HG02642 (cell line): ENCODE measurements around the gene PRX.
"Not testable (repeated sequence)": the region's sequence is repeated elsewhere in the genome, so short reads cannot be mapped to it uniquely, and the experiment has no call there.

ENCODE experiments used
- ATAC-seq: cut with Tn5 transposase; IDR thresholded peaks from one replicate; pipeline ENCODE4 v1.9.1; 2021; ENCODE audit warnings: mild to moderate bottlenecking; ENCODE audit not compliant: unreplicated experiment, poor library complexity

The PRX gene

DNA sequence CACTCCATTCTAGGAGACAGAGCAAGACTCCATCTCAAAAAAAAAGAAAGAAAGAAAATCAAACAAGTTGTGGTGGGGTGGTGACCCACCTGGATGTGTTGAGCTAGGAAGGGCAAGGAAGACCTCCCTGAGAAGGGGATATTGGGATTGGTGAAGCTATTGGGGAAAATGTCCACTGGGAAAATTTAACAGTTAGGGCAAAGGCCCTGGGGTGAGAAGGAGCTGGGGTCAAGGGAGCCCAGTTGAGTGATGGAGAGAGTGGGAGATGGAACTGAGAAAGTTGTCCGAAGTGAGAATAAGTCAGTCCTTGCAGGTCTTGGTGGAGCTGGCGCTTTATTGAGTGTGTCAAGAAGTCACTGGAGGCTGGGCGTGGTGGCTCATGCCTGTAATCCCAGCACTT is 25.1 kb upstream of the PRX start:
- no peak for ATAC-seq

DNA sequence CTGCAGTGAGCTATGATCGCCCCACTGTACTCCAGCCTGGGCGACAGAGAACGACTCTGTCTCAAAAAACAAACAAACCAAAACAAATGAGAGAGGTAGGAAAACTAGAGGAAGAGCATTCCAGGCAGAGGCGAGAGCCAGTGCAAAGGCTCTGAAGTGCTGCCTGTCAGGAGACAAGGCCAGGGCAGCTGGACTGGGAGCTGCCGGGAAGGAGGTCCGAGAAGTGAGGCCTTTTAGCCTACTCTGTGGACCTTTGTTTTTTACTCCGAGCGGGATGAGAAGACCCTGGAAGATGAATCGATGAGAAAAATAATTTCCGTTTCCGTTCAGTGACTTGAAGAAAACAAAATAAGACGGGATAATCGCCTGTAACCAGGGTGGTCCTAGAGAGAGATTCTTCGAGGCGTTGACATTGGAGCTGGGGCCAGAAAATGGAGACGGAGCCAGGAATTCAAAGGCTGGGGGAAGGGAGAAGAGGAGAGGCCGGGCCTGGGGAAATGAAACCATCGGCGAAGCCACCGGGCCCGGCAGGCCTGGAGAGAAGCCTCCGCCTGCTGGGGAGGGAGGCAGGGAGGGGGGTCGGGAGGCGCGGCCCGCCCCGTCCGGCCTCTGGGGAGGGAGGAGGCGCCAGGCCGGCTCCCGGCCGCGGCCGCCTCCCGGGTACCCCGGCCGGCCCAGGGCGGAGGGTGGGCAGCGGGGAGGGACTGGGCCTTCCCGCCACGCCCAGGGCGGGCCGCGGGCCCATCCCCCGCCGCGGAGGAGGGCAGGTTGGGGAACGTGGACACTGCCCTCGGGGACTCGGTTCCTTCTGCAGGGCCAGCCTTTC is 20.4 kb upstream of the PRX start:
- ATAC-seq: peak; percentile 62

DNA sequence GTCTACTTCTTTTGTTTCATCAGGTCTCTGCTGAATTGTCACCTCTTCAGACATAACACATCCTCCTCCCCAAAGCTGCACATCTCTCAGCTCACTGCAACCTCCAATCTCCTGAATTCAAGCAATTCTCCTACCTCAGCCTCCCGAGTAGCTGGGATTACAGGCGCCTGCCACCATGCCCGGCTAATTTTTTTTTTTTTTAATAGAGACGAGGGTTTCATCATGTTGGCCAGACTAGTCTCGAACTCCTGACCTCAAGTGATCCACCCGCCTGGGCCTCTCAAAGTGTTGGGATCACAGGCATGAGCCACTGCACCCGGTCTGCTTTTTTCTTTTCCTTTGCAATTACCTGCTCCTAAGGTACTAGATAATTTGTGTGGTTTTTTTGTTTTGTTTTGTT is 19.6 kb upstream of the PRX start:
- not testable (repeated sequence) for ATAC-seq

DNA sequence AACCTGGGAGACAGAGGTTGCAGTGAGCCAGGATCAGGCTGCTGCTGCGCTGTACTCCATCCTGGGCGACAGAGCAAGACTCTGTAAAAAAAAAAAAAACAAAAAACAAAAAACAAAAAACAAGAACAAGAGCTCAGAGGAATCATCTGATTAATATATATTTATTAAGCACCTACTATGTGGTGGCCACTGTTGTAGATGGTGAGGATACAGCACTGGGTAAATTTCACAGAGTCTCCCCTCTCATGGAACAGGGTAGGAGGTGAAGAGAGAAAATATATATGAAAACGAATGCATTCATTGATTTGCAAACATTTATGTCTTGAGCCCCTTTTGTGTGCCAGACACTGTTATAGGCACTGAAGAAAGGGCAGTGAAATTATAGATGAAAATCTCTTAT is 18.5 kb upstream of the PRX start:
- ATAC-seq: no peak

DNA sequence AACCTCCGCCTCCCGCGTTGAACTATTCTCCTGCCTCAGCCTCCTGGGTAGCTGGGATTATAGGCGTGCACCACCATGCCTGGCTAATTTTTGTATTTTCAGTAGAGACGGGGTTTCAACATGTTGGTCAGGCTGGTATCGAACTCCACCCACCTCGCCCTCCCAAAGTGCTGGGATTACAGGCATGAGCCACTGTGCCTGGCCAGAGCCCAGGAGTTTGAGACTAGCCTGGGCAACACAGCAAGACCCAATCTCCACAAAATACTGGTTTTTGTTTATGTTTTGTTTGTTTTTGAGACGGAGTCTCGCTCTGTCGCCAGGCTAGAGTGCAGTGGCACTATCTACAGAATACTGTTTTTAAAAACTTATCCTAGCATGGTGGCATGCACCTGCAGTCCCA is 17.1 kb upstream of the PRX start:
- not testable (repeated sequence) for ATAC-seq

DNA sequence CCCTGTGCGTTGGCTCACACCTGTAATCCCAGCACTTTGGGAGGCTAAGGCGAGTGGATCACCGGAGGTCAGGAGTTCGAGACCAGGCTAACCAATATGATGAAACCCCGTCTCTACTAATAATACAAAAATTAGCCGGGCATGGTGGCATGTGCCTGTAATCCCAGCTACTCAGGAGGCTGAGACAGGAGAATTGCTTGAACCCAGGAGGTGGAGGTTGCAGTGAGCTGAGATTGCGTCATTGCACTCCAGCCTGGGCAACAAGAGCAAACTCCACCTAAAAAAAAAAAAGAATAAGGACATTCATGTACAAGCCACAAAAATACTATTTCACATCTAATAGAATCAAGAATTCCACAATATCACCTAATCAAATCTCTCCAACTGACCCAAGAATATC is 15.0 kb upstream of the PRX start:
- ATAC-seq: not testable (repeated sequence)

DNA sequence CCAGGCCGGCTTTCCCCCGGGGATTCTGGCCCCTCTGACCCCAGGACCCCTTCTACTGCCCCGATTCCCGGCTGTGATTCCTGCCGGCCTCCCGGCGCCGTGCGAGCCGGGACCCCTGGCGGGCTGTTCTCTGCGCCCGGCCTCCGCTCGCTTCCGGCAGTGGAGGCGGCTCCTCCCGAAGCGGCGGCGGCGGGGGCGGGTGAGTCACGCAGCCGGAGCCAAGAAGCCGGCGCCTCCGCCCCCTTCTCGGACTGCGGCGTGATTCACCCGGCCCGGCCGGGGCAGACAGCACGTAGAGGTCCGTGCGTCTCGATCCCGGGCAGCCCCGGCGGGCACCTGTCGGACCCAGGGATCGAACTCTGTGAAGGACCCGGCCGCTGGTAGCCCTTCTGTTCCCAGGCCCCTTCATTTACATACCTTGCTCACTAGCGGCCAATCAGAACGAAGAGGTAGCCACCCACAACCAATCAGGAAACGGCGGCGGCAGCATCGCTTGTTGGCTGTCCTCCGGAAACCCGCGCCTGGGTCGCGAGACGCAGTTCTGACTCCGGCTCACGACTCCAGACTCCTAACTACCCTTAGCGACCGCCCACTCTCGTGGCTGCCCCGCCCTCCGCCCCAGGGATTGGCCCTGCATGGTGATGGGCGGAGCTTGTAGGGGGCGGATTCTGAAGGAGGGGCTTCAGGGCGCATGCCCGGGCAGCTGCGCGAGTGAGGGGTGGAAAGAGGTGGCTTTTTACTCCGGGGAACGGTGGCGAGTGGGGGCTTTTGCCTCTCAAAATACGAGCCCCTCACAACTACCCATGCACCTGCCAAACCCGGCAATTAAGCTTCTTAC is 12.5 kb upstream of the PRX start, which contains the start of gene SERTAD1:
SERTAD1 (minus strand) TSS at position 543 of the 838 bp plus-strand sequence. CDS start 2,446 bp downstream, outside the sequence.
- ATAC-seq: peak; percentile 90

DNA sequence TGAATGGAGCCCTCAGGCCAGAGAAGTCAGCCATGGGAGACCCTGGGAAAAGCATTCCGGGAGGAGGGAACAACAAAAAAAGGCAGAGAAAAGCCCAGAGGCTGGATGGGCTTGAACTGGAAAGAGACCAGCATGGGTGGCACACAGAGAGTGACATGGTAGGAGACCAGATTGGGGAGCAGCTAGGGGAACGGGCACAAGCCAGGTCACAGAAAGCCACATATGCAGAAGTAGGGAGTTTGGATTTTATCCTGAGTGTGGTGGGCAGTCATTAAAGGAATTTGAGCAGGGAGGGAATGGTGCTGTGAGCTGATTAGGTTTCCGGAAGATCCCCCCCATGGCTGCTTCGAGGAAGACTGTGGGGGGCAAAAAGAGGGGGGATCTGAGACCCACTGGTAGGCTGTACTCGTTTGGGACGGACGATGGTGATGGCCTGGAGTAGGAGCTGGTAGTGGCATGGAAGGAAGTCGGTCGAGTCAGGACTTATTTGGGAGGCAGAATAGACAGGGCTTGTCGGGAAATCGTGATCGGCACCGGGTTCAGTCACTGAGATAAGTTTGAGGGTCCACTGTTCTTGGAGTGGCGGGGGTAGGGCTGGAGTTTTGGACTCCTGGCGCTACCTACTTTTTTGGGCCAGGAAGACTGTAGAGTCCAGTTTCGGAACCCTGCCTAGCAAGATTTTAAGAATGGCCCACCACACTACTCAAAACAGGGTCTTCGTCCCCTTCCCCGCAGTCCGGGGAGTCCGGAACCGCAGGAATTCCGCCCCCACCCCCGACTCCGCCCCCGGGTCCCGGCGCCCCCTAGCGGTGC is 11.7 kb upstream of the PRX start:
- no peak for ATAC-seq

DNA sequence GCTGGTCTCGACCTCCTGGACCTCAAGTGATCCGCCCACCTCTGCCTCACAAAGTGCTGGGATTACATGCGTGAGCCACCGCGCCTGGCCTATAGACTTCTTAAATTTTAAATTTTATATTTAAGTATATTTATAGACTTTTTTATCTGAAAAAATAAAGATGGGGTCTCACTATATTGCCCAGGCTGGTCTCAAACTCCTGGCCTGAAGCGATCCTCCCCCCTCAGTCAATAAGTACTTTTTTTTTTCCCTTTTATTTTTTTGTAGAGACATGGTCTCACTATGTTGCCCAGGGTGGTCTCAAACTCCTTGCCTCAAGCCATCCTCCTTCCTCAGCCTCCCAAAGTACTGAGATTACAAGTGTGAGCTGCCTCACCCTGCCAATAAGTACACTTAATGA is 10.8 kb upstream of the PRX start:
- ATAC-seq: no peak

DNA sequence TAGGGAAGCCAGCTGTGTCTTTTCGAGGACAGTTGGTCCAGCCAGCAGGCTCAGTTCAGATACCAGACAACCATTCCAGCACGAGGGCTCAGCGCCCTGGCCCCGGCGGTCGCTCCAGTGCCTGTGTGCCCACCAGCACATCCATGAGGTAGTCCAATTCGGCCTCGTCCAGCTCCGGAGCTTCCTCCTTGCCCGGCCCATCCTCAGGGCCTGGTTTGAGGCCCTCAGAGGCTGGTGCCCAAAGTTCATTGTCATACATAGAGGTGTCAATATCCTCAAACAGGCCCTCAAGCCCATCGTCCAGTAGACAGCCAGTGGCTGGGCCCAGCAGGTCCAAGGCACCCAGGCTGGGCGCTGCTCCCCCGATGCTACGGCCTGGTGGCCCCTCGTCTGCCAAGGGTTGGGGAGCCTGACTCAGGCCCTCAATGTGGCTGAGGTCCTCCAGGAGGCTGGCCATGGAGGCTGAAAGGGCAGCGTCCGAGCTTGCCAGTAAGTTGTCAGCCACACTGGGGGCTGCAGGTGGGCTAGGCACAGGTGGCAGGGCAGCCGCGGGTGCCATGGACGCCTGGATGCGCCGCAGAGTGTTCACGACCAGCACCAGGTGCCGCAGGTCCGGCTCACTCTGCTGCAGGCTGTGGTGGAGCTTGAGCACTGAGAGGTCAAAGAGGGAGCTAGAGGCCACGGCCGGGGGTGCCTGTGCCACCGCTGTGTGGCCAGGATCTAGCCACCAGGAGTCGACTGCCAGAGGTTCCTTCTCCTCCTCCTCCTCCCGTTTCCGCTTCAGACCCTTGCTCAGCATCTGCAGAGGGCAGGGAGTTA is 9.8 kb upstream of the PRX start:
- no peak for ATAC-seq

DNA sequence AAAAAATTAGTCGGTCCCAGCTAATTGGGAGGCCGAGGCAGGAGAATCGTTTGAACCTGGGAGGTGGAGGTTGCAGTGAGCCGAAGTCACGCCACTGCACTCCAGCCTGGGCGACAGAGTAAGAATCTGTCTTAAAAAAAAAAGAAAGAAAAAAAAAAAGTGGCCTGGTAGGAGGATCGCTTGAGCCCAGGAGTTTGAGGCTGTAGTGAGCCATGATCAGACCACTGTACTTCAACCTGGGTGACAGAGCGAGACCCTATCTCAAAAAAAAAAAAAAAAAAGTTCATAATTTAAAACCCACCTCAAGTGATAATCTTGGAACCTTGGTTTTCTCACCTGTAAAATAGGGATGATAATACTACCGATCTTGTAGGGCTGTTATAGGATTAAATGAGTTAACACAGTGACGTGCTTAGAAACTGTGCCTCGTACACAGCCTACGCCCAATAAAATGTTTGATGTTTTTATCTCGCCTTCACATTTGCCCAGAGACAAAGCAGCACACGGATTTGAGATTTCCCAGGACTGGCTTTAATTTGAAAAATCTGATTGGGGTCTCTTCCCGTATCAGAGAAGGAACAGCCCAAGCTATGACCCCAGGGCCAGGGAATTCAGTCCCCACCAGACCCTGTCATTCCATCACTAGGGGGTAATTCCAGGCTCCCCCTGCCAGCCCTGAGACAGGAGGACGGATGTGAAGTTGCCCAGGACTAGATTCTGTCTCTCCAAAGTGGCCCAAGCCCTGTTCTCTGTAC is 9.0 kb upstream of the PRX start:
- ATAC-seq: no peak

DNA sequence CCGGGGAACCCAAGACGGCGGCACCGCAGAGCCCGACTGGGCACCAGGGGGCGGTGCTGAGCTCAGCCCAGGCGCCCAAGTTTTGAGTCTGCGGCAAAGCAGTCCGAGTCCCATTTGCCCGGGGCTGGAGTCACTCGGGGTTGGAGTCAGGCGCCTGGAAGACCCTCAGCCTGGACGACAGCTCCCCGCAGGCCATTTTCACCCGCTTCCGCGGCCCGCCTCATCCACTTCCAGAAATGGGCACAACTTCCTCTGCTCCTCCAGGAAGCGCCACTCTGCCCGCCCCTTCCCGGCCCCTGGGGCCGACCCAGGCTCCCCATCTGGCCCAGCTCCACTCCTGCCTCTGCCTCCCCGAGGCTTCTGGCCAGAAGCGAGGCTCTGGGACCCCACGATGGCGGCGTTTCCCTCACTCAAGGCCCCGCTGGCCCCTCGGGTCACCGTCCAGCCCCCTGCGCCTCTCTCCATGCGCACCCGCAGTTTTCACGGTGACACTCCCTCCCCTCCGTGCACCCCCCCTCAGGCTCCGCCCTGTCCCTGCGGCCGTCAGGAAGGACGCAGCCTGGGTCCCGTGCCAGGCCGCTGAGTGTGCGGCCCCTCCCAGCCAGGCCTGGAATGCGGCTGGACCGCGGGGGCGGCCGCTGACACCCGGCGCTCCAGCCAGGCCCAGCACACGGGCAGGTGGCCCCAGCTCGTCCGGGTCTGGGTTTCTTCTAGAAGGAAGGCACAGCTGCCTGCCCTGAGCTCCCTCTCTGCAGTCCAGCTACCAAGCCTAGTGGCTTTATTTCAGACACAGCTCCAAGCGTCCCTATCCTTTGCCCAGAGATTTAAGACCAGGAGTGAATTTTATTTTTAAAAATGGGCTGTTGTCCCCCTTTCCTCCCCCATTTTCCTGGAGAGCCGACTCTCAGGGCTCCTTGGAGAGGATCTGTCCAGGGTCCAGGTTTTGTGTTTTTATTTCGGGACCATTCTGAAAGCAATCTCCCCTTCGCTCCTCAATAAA is 7.9 kb upstream of the PRX start:
- ATAC-seq: peak; percentile 43

DNA sequence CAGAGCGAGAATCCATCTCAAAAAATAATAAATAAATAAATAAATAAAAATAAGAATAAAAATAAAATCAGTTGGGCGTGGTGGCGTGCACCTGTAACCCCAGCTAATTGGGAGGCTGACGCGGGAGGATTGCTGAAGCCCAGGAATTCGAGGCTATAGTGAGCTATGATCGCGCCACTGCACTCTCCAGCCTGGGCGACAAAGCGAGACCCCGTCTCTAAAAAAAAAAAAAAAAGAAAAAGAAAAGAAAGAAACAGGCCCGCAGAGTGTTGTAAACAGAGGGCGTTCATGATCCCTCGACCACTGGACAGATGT is 7.2 kb upstream of the PRX start:
- ATAC-seq: no peak

DNA sequence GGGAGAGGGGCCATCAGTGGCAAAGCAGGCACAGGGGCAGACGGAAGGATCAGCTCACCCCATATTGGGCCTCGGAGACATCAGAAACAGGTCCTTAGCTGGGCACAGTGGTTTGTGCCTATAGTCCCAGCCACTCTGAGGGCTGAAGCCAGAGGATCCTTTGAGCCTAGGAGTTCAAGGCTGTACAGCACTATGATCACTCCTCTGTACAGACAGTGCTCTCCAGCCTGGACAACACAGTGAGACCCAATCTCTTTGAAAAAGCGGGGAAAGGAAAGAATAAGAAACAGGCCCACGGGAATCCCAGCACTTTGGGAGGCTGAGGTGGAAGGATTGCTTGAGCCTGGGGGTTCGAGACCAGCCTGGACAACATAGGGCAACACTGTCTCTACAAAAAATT is 6.6 kb upstream of the PRX start:
- ATAC-seq: no peak

DNA sequence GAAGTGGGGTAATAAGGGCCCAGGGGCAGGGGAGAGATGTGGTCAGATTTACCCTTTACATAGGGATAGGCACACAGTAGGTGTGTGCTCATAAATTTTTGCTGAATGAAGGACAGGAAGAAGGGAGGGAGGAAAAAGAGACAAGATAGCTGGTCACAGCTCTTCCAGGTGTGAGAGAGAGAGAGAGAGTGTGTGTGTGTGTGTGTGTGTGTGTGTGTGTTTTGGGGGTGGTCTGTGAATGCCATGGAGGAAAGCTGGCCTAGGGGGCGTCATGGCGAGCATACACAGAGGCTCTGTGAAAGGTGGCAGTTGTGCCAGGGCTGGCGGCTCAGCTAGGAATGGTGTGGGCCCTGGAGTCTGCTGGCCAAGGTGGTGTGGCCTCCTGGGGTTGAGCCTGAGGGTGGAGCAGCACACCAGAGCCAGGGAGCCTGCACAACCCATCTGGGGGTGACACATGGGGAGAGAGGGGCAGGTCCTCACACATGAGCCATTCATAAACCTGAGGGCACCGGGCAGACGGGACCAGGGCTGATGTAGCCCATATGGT is 6.0 kb upstream of the PRX start:
- ATAC-seq: no peak

DNA sequence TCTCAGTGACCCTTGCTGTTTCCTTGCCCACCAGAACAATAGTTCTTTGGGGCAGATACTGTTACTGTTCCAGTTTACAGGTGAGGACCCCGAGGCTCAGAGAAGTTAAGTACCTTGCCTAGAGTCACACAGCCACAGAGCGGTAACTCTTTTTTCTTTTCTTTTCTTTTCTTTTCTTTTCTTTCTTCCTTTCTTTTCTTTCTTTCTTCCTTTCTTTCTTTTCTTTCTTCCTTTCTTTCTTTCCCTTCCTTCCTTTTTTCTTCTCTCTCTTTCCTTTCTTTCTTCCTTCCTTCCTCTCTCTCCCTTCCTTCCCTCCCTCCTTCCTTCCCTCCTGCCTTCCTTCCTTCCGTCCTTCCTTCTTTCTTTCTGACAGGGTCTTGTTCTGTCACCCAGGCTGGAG is 4.9 kb upstream of the PRX start:
- no peak for ATAC-seq

DNA sequence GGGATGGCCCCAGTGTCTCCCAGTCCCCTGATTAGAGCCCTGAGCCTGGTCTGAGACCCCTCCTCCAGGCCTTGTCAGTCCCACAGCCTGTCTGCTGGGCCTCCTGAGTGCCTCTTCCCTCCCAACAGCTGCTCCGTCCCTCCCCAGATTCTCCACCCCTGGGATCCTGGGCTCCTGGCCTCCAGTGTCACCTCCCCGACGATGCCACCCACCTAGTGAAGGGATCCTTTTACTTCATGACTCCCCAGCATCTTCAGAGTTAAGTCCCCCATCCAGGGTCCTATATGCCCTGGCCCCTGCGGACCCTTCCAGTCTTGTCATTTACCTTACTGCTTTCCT is 4.4 kb upstream of the PRX start:
- no peak for ATAC-seq
